Parathyroid adenoma (tissue), 2 donors: Measurements from ENCODE around the gene PKLR.

Experiments used
- H2AFZ ChIP-seq: fragments of 300-600 bp; sonication (generic); one replicate; pipeline ENCODE4 v1.7.0; 2017; ENCODE audit warnings: antibody characterized with exemption, mild to moderate bottlenecking
- H3K27ac ChIP-seq: fragments of 300-600 bp; sonication (generic); one replicate; pipeline ENCODE4 v1.7.0; 2017
- H3K27me3 ChIP-seq: fragments of 300-600 bp; sonication (generic); one replicate; pipeline ENCODE4 v1.7.0; 2017; ENCODE audit warnings: low read length; ENCODE audit not compliant: control insufficient read depth, insufficient read depth
- H3K36me3 ChIP-seq: fragments of 300-600 bp; sonication (generic); one replicate; pipeline ENCODE4 v1.7.0; 2017; ENCODE audit warnings: low read length; ENCODE audit not compliant: control insufficient read depth, insufficient read depth
- H3K4me1 ChIP-seq: fragments of 300-600 bp; sonication (generic); one replicate; pipeline ENCODE4 v1.7.0; 2017; ENCODE audit warnings: control low read depth
- H3K4me2 ChIP-seq: fragments of 300-600 bp; sonication (generic); one replicate; pipeline ENCODE4 v1.7.0; 2017; ENCODE audit warnings: low read length
- H3K4me3 ChIP-seq: fragments of 300-600 bp; sonication (generic); one replicate; pipeline ENCODE4 v1.7.0; 2017; ENCODE audit warnings: low read depth, low read length
- H3K79me2 ChIP-seq: fragments of 300-600 bp; sonication (generic); one replicate; pipeline ENCODE4 v1.7.0; 2017; ENCODE audit warnings: control low read depth
- H3K9ac ChIP-seq: fragments of 300-600 bp; sonication (generic); one replicate; pipeline ENCODE4 v1.7.0; 2017; ENCODE audit warnings: mild to moderate bottlenecking
- H3K9me3 ChIP-seq: fragments of 300-600 bp; sonication (generic); one replicate; pipeline ENCODE4 v1.7.0; 2017; ENCODE audit warnings: low read length; ENCODE audit not compliant: control insufficient read depth
- CTCF ChIP-seq: fragments of 300-600 bp; sonication (generic); IDR thresholded peaks from one replicate; pipeline ENCODE4 v1.7.0; 2017; ENCODE audit warnings: antibody characterized with exemption, mild to moderate bottlenecking
- donor health status: primary hyperparathyroidism.

Gene PKLR

GRCh38 chr1:155284476-155284875 is 16.8 kb downstream of the PKLR start:
- no peak overlapping the region for H3K9ac ChIP-seq
- no peak for TF ChIP-seq CTCF
- H2AFZ ChIP-seq, result no peak overlapping the region
- no peaks in the 10 kb centered on the region for H3K27me3 ChIP-seq
- no peak overlapping the region for H3K4me3 ChIP-seq
- H3K4me2 ChIP-seq, result no peak overlapping the region
- H3K36me3 ChIP-seq, result no peaks in the 10 kb centered on the region
- H3K27ac ChIP-seq, result no peak overlapping the region
- H3K79me2 ChIP-seq, result no peaks in the 10 kb centered on the region
- no peaks in the 10 kb centered on the region for H3K4me1 ChIP-seq
- H3K9me3 ChIP-seq, result no peaks in the 10 kb centered on the region

GRCh38 chr1:155282488-155283091 is 18.6 kb downstream of the PKLR start:
- H3K27me3 ChIP-seq, result no peaks in the 10 kb centered on the region
- no peak for TF ChIP-seq CTCF
- no peak overlapping the region for H2AFZ ChIP-seq
- no peaks in the 10 kb centered on the region for H3K36me3 ChIP-seq
- no peaks in the 10 kb centered on the region for H3K79me2 ChIP-seq
- peaks cover 3% of the 10 kb centered on the region for H3K4me1 ChIP-seq
- no peak overlapping the region for H3K9ac ChIP-seq
- H3K27ac ChIP-seq, result no peak overlapping the region
- H3K4me2 ChIP-seq, result no peak overlapping the region
- no peaks in the 10 kb centered on the region for H3K9me3 ChIP-seq
- no peak overlapping the region for H3K4me3 ChIP-seq

GRCh38 chr1:155279268-155279667 is 22.0 kb downstream of the PKLR start:
- no peaks in the 10 kb centered on the region for H3K9me3 ChIP-seq
- H3K4me1 ChIP-seq, result peaks cover 3% of the 10 kb centered on the region
- H3K4me2 ChIP-seq, result no peak overlapping the region
- H3K27me3 ChIP-seq, result no peaks in the 10 kb centered on the region
- H3K79me2 ChIP-seq, result no peaks in the 10 kb centered on the region
- no peak overlapping the region for H3K27ac ChIP-seq
- H2AFZ ChIP-seq, result no peak overlapping the region
- no peak overlapping the region for H3K4me3 ChIP-seq
- TF ChIP-seq CTCF, result no peak
- H3K9ac ChIP-seq, result no peak overlapping the region
- H3K36me3 ChIP-seq, result no peaks in the 10 kb centered on the region

GRCh38 chr1:155278689-155279160 is 22.5 kb downstream of the PKLR start:
- Histone ChIP-seq H3K4me3 (peak overlapping the region; percentile 67), H3K9me3 (no peaks in the 10 kb centered on the region), H3K4me1 (peaks cover 3% of the 10 kb centered on the region), H3K27ac (no peak overlapping the region), H3K79me2 (no peaks in the 10 kb centered on the region), H3K4me2 (peak overlapping the region; percentile 95), H3K27me3 (no peaks in the 10 kb centered on the region), H2AFZ (peak overlapping the region; percentile 11), H3K36me3 (no peaks in the 10 kb centered on the region), H3K9ac (no peak overlapping the region)
- TF ChIP-seq CTCF, result no peak
